BE2C (cell line): ENCODE results near the gene LRMDA.

Source experiments
- DNase-seq: peaks from one replicate; pipeline ENCODE4 v3.0.0-alpha.2; 2020
- H3K27me3 ChIP-seq: fragments of 250-450 bp; sonication (Bioruptor Pico); 2 replicates; pipeline ENCODE4 v1.5.1; 2020; ENCODE audit warnings: mild to moderate bottlenecking
- H3K36me3 ChIP-seq: fragments of 250-450 bp; sonication (Bioruptor Pico); 2 replicates; pipeline ENCODE4 v1.5.1; 2020; ENCODE audit warnings: mild to moderate bottlenecking
- H3K4me1 ChIP-seq: fragments of 250-450 bp; sonication (Bioruptor Pico); 2 replicates; pipeline ENCODE4 v1.5.1; 2020
- H3K4me3 ChIP-seq: 2 replicates; pipeline ENCODE4 v1.5.1; 2011; ENCODE audit warnings: low read depth, low read length
- H3K9me3 ChIP-seq: fragments of 250-450 bp; sonication (Bioruptor Pico); 2 replicates; pipeline ENCODE4 v1.5.1; 2020
- TF ChIP-seq, protein P1 (sequence below): IDR thresholded peaks from 2 replicates; pipeline ENCODE4 v1.5.1; 2012; ENCODE audit warnings: mild to moderate bottlenecking, low read depth, low read length

Gene LRMDA

DNA sequence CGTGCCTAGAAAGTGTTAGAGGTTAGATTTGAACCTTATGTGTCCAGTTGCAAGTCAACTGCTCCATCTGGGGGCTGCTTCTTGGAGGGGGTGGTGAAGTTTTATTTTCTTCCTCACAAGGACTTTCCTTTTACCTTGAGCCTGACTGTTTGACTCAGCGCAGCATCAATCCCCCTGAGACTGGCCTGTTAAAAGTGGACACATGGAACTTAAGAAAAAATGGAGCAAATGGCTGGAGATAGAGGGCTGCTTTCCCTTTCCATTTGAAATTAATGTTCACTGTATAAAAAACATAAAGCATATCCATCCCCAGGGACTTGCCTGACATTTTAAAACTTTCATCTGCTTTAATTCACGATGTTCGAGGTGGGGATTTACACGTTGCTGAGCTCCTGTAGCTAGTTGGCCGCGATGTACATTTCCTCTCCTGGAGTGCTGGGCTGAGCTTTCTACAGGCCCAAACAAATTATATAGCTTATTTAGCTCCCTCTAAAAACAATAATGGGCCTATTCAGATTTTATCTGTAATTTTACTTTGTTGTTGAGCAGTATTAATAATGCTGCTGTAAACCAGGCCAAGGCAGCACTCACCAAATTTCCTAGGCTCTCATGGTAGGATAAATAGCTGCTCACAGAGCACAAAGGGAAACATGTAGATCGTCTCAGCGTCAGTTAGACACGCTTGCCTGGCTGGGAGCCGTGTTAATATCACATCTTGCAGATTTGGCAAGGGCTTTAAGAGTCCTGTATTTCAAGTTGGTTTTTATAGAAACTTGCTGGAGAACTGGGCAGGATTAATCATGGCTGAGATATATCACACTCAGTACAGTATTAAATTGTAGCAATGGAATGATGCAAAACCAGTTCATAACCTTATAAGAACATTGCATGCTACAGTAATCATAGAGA is 251.5 kb downstream of the LRMDA start:
- TF ChIP-seq, protein P1, sequence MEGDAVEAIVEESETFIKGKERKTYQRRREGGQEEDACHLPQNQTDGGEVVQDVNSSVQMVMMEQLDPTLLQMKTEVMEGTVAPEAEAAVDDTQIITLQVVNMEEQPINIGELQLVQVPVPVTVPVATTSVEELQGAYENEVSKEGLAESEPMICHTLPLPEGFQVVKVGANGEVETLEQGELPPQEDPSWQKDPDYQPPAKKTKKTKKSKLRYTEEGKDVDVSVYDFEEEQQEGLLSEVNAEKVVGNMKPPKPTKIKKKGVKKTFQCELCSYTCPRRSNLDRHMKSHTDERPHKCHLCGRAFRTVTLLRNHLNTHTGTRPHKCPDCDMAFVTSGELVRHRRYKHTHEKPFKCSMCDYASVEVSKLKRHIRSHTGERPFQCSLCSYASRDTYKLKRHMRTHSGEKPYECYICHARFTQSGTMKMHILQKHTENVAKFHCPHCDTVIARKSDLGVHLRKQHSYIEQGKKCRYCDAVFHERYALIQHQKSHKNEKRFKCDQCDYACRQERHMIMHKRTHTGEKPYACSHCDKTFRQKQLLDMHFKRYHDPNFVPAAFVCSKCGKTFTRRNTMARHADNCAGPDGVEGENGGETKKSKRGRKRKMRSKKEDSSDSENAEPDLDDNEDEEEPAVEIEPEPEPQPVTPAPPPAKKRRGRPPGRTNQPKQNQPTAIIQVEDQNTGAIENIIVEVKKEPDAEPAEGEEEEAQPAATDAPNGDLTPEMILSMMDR, result no peak
- Histone ChIP-seq H3K9me3 (no peaks in the 10 kb centered on the region; the same call in 1 of the 2 replicates), H3K4me3 (no peak overlapping the region), H3K4me1 (no peaks in the 10 kb centered on the region), H3K36me3 (no peaks in the 10 kb centered on the region), H3K27me3 (no peaks in the 10 kb centered on the region)
- DNase-seq, result no peak

DNA sequence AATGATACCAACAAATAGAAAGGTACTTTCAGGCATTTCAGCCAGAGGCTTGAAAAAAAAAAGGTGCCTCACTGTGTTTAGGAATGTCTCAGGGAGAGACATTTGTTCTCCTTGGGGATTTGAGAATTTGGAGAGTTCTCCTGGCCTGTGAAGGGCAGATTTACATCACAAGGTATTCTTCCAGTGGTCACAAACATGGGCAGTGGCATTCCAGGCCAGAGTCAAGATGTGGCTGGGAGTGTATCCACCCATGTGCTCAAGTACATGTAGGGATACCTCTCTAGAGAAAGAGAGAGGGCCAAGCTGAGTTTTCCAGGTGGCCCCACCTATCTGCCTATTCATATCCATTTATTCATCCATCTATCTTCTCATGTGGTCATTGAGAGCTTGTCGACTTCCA is 253.8 kb downstream of the LRMDA start:
- DNase-seq, result no peak
- no peaks in the 10 kb centered on the region for H3K27me3 ChIP-seq
- TF ChIP-seq, protein P1, result no peak

DNA sequence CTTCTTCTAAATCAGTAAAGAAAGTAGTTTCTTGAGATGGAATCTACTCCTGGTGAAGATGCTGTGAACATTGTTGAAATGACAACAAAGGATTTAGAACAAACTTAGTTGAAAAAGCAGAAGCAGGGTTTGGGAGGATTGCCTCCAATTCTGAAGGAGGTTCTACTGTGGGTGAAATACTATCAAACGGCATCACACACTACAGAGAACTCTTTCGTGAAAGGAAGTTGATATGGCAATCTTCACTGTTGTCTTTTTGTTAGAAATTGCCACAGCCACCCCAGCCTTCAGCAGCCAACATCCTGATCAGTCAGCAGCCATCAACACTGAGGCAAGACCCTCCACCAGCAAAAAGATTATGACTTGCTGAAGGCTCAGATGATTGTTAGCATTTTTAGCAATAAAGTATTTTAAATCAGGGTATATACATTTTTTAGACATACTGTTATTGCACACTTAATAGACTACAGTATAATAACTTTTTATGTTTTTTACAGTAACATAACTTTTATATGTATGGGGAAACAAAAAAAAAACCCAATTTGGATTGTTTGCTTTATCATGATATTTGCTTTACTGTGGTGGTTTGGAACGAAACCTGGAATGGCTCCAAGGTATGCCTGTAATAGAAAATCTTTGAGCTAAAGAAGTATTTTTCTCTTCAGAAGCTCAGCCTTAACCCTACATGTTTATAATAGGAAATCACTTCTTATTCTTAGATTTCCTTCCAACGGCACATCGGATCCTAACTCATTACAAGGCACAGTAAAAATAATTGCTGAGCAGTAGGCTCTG is 257.3 kb downstream of the LRMDA start:
- no peaks in the 10 kb centered on the region for H3K4me1 ChIP-seq
- H3K36me3 ChIP-seq, result no peaks in the 10 kb centered on the region
- no peaks in the 10 kb centered on the region for H3K27me3 ChIP-seq
- TF ChIP-seq, protein P1, result no peak
- no peaks in the 10 kb centered on the region; the same call in 1 of the 2 replicates for H3K9me3 ChIP-seq
- DNase-seq, result no peak
- no peak overlapping the region for H3K4me3 ChIP-seq

More for the DNA sequence above, 253.8 kb downstream of the LRMDA start:
- no peaks in the 10 kb centered on the region for H3K36me3 ChIP-seq
- H3K9me3 ChIP-seq, result no peaks in the 10 kb centered on the region; the same call in 1 of the 2 replicates
- H3K4me3 ChIP-seq, result no peak overlapping the region
- no peaks in the 10 kb centered on the region for H3K4me1 ChIP-seq

DNA sequence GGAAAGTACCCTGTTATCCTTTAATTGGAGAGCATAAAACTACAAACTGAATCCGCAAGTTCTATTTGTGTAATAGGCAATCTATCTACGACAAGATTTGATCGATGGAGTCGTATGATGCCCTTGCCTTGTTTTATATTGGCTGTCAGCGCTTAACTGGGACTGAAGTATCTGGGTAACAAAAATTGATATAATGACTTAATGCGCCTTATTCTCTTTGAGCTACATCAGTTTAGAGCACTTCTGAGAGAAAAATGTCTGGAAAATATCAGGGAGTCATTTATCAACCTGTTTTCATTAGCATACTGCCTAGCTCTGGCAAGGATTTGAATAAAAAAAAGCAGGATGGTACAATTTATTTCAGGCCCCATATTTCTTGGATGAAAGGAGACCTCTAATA is 262.1 kb downstream of the LRMDA start:
- no peaks in the 10 kb centered on the region for H3K27me3 ChIP-seq
- DNase-seq, result no peak
- no peak overlapping the region for H3K4me3 ChIP-seq
- H3K36me3 ChIP-seq, result no peaks in the 10 kb centered on the region
- TF ChIP-seq, protein P1, result no peak
- no peaks in the 10 kb centered on the region for H3K4me1 ChIP-seq
- H3K9me3 ChIP-seq, result no peaks in the 10 kb centered on the region

DNA sequence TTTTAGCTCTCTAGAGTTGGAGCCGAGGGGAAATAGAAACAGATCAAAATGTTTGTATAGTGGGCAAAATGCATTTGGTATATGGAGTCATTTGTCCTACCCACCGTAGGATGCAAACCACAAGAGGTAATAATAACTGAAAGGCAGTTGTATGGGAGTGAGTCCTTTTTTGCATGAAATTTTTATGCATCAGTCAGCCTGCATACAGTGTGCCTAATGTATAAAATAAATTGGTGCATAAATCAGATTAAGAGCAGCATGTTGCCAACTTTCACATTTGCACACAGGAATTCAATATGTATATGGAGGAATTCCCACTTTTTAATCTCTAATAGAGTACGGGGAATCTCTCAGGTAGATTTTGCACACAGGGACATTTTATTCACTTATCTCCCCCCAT is 262.8 kb downstream of the LRMDA start:
- DNase-seq, result no peak
- no peaks in the 10 kb centered on the region for H3K9me3 ChIP-seq
- no peaks in the 10 kb centered on the region for H3K36me3 ChIP-seq
- no peak overlapping the region for H3K4me3 ChIP-seq
- H3K4me1 ChIP-seq, result no peaks in the 10 kb centered on the region
- TF ChIP-seq, protein P1, result no peak
- H3K27me3 ChIP-seq, result no peaks in the 10 kb centered on the region
